Gastroesophageal sphincter (tissue), 4 donors: ENCODE data around the gene SIGLEC1. TPM values are rescaled to one million over a fixed set of nuclear protein-coding genes. Genes with fewer than 3 reads are reported as not detected.

Experiments
- ATAC-seq: fragments of 150-250 bp; one replicate; pipeline ENCODE4 v1.9.1; 2016; ENCODE audit warnings: mild to moderate bottlenecking, moderate library complexity
- H3K27ac ChIP-seq, 4 donors: fragments of 200-600 bp; sonication (generic) in 3 of 4; 1 replicate in 3 of 4; 2 replicates in 1 of 4; pipeline ENCODE4 v1.5.1; 2016 to 2019
- H3K27me3 ChIP-seq: fragments of 200-600 bp; sonication (generic); one replicate; pipeline ENCODE4 v1.5.1; 2019
- H3K36me3 ChIP-seq, 2 donors: fragments of 200-600 bp; sonication (generic); one replicate each; pipeline ENCODE4 v1.5.1; 2019; ENCODE audit warnings: control low read depth in 1 of 2
- H3K4me1 ChIP-seq, 3 donors: fragments of 200-600 bp; sonication (generic); 1 replicate in 2 of 3; 2 replicates in 1 of 3; pipeline ENCODE4 v1.5.1; 2016 to 2019; ENCODE audit warnings: control low read depth in 2 of 3
- H3K4me3 ChIP-seq, 2 donors: fragments of 200-600 bp; sonication (generic); one replicate each; pipeline ENCODE4 v1.5.1; 2019; ENCODE audit warnings: mild to moderate bottlenecking in 1 of 2, moderate library complexity in 1 of 2
- H3K9me3 ChIP-seq, 3 donors: fragments of 200-600 bp; sonication (generic); one replicate each; pipeline ENCODE4 v1.5.1; 2017 to 2019; ENCODE audit warnings: control low read depth in 2 of 3
- EP300 ChIP-seq: sonication (generic); formaldehyde crosslinking; IDR thresholded peaks from one replicate; pipeline ENCODE4 v1.6.1; 2017; ENCODE audit warnings: antibody characterized with exemption, mild to moderate bottlenecking
- POLR2A ChIP-seq, 2 donors: fragments of 450-650 bp; IDR thresholded peaks; one replicate each; pipeline ENCODE4 v1.6.1; 2017; ENCODE audit warnings: antibody characterized with exemption in 2 of 2, mild to moderate bottlenecking in 2 of 2, moderate library complexity in 1 of 2
- POLR2AphosphoS5 ChIP-seq: sonication (generic); formaldehyde crosslinking; IDR thresholded peaks from one replicate; pipeline ENCODE4 v1.6.1; 2017; ENCODE audit warnings: antibody characterized with exemption
- WGBS, 2 donors: methylation state at CpG; one replicate each; pipeline ENCODE4 v1.1.5; 2018; ENCODE audit warnings: low coverage in 1 of 2; 5-methylcytosine and 5-hydroxymethylcytosine counted together
- total RNA-seq, 4 donors: library from RNA; depleted of rRNA; stranded (reverse); fragments of >200 nt; gene quantifications; one replicate each; pipeline ENCODE4 v1.1.0, GENCODE V29; 2016
- TF ChIP-seq, protein P1 (sequence below), 4 experiments: fragments of 200-600 bp in 2 of 4; fragments of 450-650 bp in 2 of 4; sonication (generic) in 1 of 4; IDR thresholded peaks; one replicate each; pipeline ENCODE4 v1.5.1; 2017 to 2019; ENCODE audit warnings: antibody characterized with exemption in 4 of 4, mild to moderate bottlenecking in 2 of 4, moderate library complexity in 2 of 4

The SIGLEC1 gene
- total RNA-seq, 4 donors from 2014 or later: 10.1 to 17.2 (median 11.9) TPM

DNA sequence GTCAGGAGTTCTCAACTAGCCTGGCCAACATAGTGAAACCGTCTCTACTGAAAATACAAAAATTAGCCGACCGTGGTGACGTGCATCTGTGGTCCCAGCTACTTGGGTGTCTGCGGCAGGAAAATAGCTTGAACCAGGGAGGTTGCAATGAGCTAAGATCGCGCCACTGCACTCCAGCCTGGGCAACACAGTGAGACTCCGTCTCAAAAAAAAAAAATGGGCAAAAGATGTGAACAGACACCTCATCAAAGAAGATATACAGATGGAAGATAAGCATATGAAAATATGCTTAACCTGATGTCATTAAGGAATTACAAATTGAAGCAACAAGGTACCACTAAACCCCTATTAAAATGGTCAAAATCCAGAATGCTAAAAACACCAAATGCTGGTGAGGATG lies 10.9 kb upstream of the SIGLEC1 start:
- Histone ChIP-seq H3K9me3 (no peaks in the 10 kb centered on the region), H3K4me3 (no peak overlapping the region), H3K4me1 (peaks cover 0 to 12% (median 0%) of the 10 kb centered on the region in 3 donors), H3K36me3 (no peaks in the 10 kb centered on the region), H3K27me3 (peaks cover 24% of the 10 kb centered on the region), H3K27ac (no peak overlapping the region)
- no peak for ATAC-seq
- 89% methylated on average over 6 of the region's 8 CpGs; no CpG with 5 or more reads in 1 of the 2 donors for WGBS, 2 donors
- no peak for TF ChIP-seq POLR2A (IDR thresholded peaks at IDR 0.05)
- no peak for TF ChIP-seq POLR2AphosphoS5
- TF ChIP-seq, protein P1, sequence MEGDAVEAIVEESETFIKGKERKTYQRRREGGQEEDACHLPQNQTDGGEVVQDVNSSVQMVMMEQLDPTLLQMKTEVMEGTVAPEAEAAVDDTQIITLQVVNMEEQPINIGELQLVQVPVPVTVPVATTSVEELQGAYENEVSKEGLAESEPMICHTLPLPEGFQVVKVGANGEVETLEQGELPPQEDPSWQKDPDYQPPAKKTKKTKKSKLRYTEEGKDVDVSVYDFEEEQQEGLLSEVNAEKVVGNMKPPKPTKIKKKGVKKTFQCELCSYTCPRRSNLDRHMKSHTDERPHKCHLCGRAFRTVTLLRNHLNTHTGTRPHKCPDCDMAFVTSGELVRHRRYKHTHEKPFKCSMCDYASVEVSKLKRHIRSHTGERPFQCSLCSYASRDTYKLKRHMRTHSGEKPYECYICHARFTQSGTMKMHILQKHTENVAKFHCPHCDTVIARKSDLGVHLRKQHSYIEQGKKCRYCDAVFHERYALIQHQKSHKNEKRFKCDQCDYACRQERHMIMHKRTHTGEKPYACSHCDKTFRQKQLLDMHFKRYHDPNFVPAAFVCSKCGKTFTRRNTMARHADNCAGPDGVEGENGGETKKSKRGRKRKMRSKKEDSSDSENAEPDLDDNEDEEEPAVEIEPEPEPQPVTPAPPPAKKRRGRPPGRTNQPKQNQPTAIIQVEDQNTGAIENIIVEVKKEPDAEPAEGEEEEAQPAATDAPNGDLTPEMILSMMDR (IDR thresholded peaks at IDR 0.05): no peak
- TF ChIP-seq EP300: no peak

DNA sequence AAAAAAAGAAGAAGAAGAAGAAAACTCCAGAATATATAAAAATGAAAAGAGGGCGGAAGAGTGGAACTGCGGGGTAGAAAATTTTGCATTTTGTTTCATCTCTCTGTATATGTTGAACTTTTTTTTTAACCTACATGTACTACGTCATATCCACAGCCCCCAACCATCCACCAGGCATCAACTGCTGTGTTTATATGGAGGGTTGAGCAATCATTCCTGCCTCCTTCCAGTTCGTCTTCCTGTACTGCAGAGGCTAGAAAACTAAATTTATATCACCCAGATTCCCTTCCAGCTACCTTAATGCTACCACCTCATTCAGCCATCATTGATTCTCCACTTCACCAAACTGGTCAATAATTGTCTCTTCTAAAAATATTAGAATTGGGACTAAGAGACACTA lies 9.5 kb upstream of the SIGLEC1 start:
- Histone ChIP-seq H3K27me3 (peaks cover 29% of the 10 kb centered on the region), H3K4me1 (no peaks in the 10 kb centered on the region), H3K36me3 (no peaks in the 10 kb centered on the region), H3K4me3 (no peak overlapping the region), H3K27ac (no peak overlapping the region), H3K9me3 (no peaks in the 10 kb centered on the region)
- TF ChIP-seq, protein P1 (IDR thresholded peaks at IDR 0.05): no peak
- TF ChIP-seq POLR2AphosphoS5 (no peak), POLR2A (IDR thresholded peaks at IDR 0.05) (no peak), EP300 (no peak)
- no peak for ATAC-seq
- 83 to 89% methylated on average over 4 of the region's 4 CpGs for WGBS, 2 donors

DNA sequence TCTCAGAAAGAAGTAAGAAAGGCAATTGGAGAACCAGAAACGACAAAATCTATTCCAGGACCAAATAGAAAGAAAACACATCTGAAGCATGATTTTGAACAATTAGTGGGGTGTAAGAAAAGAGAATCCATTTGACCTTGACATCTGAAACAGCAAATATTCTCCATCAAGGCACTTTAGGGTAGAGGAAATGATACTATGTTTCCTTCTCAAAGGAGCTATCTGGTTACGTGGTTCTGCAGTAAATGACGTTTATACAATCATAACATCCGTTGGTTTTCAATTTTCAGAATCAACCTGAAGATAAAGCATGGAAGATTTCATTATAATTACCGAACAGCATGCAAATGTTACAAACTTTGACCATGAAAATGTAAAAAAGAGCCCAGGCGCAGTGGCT lies 8.2 kb upstream of the SIGLEC1 start:
- H3K9me3 ChIP-seq: no peaks in the 10 kb centered on the region
- peaks cover 24% of the 10 kb centered on the region for H3K27me3 ChIP-seq
- no peaks in the 10 kb centered on the region for H3K4me1 ChIP-seq
- TF ChIP-seq, protein P1 (IDR thresholded peaks at IDR 0.05): no peak
- TF ChIP-seq EP300: no peak
- no peak overlapping the region for H3K27ac ChIP-seq
- no peaks in the 10 kb centered on the region for H3K36me3 ChIP-seq
- 52 to 64% methylated on average over 6 of the region's 6 CpGs for WGBS, 2 donors
- no peak overlapping the region for H3K4me3 ChIP-seq
- no peak for ATAC-seq

DNA sequence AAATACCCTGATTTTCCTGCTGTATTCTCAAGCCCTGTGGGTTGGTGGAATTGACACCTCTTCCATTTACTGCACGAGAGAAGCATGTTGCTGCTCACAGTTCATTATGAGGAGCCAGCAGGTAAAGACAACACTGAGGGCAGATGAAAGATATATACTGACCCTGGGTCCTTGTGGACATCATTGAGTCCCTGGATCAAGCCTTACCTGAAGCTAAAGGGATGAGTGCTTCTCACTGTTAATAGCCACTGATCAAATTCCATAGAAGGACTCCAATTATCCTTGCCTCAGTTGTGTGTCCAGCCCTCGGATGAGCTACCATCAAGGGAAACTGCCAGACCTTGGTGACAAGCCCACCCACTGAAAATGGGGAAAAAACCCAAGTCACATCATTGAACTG lies 7.7 kb upstream of the SIGLEC1 start:
- H3K4me3 ChIP-seq: no peak overlapping the region
- H3K9me3 ChIP-seq: no peaks in the 10 kb centered on the region
- TF ChIP-seq EP300 (no peak), POLR2AphosphoS5 (no peak), POLR2A (IDR thresholded peaks at IDR 0.05) (no peak)
- TF ChIP-seq, protein P1 (IDR thresholded peaks at IDR 0.05): no peak
- ATAC-seq: no peak
- peaks cover 23% of the 10 kb centered on the region for H3K27me3 ChIP-seq
- H3K4me1 ChIP-seq: no peaks in the 10 kb centered on the region
- no peaks in the 10 kb centered on the region for H3K36me3 ChIP-seq
- WGBS, 2 donors: 67 to 71% methylated on average over 1 of the region's 2 CpGs
- H3K27ac ChIP-seq: no peak overlapping the region

DNA sequence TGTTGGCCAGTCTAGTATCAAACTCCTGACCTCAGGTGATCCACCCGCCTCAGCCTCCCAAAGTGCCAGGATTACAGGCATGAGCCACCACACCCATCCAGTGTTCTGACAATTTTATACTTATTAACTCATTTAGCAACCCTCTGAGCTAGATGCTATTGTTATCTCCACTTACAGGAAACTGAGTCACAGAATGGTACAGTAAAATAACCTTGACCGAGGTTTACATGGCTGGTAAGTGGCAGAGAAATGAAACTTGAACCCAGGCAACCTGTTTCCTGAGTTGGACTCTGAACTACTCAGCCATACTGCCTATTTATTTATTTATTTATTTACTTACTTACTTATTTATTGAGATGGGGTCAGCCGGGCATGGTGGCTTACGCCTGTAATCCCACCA lies 6.6 kb upstream of the SIGLEC1 start:
- 91 to 93% methylated on average over 3 to 4 of the region's 4 CpGs for WGBS, 2 donors
- no peak overlapping the region for H3K27ac ChIP-seq
- TF ChIP-seq POLR2A (IDR thresholded peaks at IDR 0.05): no peak
- TF ChIP-seq POLR2AphosphoS5: no peak

More for the DNA sequence above, 6.6 kb upstream of the SIGLEC1 start:
- H3K4me1 ChIP-seq: no peaks in the 10 kb centered on the region
- peaks cover 22% of the 10 kb centered on the region for H3K27me3 ChIP-seq
- H3K9me3 ChIP-seq: no peaks in the 10 kb centered on the region
- H3K4me3 ChIP-seq: no peak overlapping the region
- ATAC-seq: no peak
- H3K36me3 ChIP-seq: no peaks in the 10 kb centered on the region
